GM12864 (cell line): ENCODE data around the gene ZNF775.

ENCODE experiments used
- DNase-seq: peaks from one replicate; pipeline ENCODE4 v3.0.0-alpha.2; 2011; ENCODE audit warnings: low read depth
- H3K4me3 ChIP-seq: 2 replicates; pipeline ENCODE4 v1.5.1; 2011; ENCODE audit warnings: mild to moderate bottlenecking, low read depth, low read length, control low read depth
- CTCF ChIP-seq: IDR thresholded peaks from 2 replicates; pipeline ENCODE4 v1.5.1; 2011; ENCODE audit warnings: low read depth, mild to moderate bottlenecking, moderate library complexity, low read length, control low read depth, inconsistent platforms; ENCODE audit errors: missing control alignments

Gene ZNF775

GRCh38 chr7:150444674-150445365, 65.7 kb downstream of the ZNF775 start:
- no peak for DNase-seq
- no peak overlapping the region for H3K4me3 ChIP-seq
- no peak for TF ChIP-seq CTCF

- no peak for DNase-seq
- no peak for TF ChIP-seq CTCF
- H3K4me3 ChIP-seq: no peak overlapping the region
Observed at GRCh38 chr7:150446288-150446938, 67.3 kb downstream of the ZNF775 start.
